Stimulated activated CD8-positive, alpha-beta memory T cell treated with anti-CD3 and anti-CD28 coated beads, Interleukin-15, amount 100 ng/mL, for 1 hour (primary cell): ENCODE measurements around the gene PHLPP1.

ENCODE experiments used
- DNase-seq: peaks from one replicate; pipeline ENCODE4 v3.0.0-alpha.2; 2020; ENCODE audit warnings: low read depth

PHLPP1 gene

DNA sequence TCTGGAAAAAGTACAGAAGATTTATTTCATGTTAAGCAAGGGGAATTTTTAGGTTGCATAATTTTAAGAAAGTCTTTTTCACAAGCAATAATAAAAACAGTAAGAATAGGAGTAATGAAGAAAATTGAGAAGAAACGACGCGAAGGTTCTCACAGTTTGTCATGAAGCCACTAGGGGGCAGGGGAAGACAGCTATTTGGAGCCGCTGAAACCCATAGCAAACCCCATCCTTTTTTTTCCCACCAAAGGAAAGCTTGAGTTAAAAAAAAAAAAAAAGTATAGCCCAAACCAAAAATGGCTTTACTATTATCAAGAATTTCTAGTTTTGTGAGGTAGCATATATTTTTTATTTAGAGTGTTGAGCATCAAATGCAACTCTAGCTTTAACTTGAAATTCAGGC is 300.9 kb downstream of the PHLPP1 start:
- peak; percentile 17 for DNase-seq

DNA sequence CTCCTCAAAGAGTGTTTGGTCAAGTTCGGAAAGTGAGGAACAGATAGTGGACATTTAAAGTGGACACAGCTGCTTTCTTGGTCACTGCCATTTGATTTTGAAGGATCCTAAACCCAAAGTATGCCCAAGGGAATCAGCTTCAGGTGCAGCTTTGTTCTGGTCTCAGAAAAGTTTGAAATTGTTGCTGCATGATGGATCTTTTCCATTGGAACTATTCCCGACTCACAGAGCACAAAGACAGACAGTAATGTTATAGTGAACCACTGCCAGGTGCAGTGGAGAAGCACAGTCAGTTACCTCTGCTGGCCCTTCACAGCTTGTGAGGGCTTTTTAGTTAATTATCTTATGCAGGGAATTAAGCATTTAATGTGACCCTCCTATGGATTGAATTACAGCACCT is 301.7 kb downstream of the PHLPP1 start:
- no peak for DNase-seq

DNA sequence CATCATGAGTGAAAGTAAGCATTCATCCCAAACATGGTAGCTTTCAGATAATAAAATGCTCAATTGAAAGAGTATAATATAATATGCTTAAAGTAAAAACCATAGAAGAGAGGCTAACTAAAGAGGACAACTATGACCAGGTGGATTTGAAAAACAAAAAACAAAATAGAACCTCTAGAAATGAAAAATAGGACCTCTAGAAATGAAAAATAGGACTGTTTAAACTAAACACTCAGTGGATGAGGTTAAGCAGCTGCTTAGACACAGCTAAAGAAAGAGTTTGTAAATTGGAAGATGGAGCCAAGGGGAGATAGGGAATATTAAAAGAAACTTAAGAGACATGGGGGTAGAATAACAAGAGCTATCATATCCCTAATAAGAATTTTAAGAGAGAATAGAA is 302.6 kb downstream of the PHLPP1 start:
- no peak for DNase-seq

DNA sequence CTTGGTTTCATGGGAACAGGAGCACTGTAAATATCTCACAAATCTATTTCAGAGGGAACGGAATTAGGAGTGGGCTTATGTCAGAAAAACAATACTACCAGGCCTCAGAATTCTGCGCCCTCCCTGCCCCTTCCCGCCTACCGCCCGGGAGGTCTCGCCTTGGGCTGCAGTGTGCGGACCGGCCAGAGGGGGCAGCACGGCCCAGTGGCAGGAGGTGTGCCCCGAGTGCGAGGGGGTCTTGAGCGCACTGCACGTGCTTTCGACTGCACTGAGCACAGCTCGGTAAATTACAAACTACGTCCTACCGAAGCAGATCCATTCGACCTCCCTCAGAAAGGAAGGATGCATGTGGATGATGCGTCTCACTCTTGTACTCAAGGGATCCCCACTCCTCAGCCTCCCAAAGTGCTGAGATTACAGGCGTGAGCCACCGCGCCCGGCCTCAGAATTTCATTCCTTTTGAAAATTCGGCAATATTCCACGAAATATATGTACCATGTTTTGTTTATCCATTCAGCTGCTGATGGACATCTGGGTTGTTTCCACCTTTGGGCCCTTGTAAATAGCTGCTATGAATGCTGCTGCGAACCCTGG is 307.2 kb downstream of the PHLPP1 start:
- no peak for DNase-seq

DNA sequence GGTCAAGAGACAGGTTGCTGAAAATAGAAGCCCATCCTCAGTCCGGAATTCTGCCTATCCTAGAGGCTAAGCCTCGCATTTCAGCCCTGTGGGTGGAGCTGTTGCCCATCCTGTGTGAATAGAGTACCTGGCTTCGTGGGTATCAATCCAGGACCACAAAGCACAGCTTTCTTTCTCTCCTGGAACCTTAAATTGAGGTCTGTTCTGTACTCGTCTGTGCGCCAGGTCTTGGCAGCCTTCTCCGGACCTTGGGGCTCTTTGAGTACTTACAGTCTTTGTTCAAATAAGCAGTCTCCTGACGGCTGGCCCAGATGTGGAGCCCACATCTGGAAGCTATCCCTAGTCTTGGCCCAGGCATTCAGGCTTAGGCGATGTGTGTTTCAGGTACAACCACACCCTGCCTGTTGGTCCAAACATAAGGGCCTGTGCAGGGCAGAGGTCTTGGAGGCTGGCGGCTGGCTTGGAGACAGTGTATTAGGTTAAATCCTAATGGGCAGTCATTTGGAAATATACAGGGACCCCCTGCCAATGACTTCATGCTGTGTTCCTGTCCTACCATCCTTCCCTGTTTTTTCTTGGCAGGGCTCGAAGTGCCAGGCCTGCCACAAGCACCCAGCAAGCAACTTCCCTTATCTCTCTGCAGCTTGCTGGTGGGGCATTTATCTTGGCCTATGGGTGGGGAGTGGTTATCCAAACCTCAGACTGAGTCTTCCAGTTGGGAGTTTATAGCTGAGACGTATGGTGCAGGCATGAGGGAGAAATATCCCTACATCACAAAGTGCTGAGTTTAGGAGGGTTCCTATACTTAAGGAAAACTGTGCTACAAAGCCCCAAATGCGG is 310.1 kb downstream of the PHLPP1 start:
- DNase-seq, result no peak

DNA sequence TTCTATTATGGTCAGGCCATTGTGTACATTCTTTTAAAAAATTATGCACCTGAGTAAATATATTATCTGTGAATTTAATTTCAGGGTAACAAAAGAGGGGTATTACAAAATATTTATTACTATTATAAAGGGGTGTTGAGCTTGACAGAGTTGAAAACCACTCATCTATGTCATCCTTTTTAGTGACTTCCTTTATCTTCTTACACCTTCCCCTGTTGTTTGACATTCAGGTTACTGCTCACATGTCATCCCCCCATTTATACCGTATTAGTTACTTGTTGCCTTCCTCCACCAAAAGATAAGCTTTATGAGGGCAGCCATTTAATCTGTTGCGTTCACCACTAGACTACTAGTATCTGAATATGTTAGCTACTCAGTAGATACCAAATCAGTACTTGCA is 313.0 kb downstream of the PHLPP1 start:
- DNase-seq, result no peak
